ENCODE data around the gene OTUB2.

- TF ChIP-seq CTCF (IDR thresholded peaks at IDR 0.05; ENCODE audit: borderline replicate concordance, extremely low read depth, low read length, poor library complexity, severe bottlenecking), result no peak
- TF ChIP-seq EZH2 (IDR thresholded peaks at IDR 0.05; ENCODE audit: borderline replicate concordance, low read depth, low read length, severe bottlenecking), result no peak
Observed at GRCh38 chr14:94037954-94038353, 11.8 kb downstream of the OTUB2 start.

Data from DND-41 (cell line).